ACC112 (cell line): ENCODE measurements around the gene RGS19.

Experiments
- H2AFZ ChIP-seq: fragments of 200-600 bp; sonication (generic); one replicate; pipeline ENCODE4 v1.6.0; 2017; ENCODE audit warnings: antibody characterized with exemption, low read length; ENCODE audit not compliant: unreplicated experiment
- H3K27ac ChIP-seq: fragments of 200-600 bp; sonication (generic); 2 replicates; pipeline ENCODE4 v1.5.1; 2014; ENCODE audit warnings: low read depth, mild to moderate bottlenecking, antibody characterized with exemption, low read length, moderate library complexity
- H3K27me3 ChIP-seq: fragments of 200-600 bp; sonication (generic); 2 replicates; pipeline ENCODE4 v1.6.1; 2014; ENCODE audit warnings: mild to moderate bottlenecking, antibody characterized with exemption, low read length, moderate library complexity, mixed read lengths; ENCODE audit not compliant: insufficient read depth
- H3K36me3 ChIP-seq: fragments of 200-600 bp; sonication (generic); 2 replicates; pipeline ENCODE4 v1.6.1; 2016; ENCODE audit warnings: mild to moderate bottlenecking, antibody characterized with exemption, low read length, moderate library complexity, mixed read lengths; ENCODE audit not compliant: insufficient read depth
- H3K4me1 ChIP-seq: fragments of 200-600 bp; sonication (generic); one replicate; pipeline ENCODE4 v1.6.1; 2016; ENCODE audit warnings: low read length, mixed read lengths; ENCODE audit not compliant: insufficient read depth, unreplicated experiment, control insufficient read depth
- H3K4me3 ChIP-seq: fragments of 200-600 bp; sonication (generic); 2 replicates; pipeline ENCODE4 v1.5.1; 2014; ENCODE audit warnings: mild to moderate bottlenecking, low read depth, low read length
- H3K79me2 ChIP-seq: fragments of 200-600 bp; sonication (generic); one replicate; pipeline ENCODE4 v1.6.0; 2016; ENCODE audit warnings: low read length; ENCODE audit not compliant: control insufficient read depth, unreplicated experiment, insufficient read depth

RGS19 gene

GRCh38 chr20:64114356-64114971 lies 35.1 kb upstream of the RGS19 start:
- Histone ChIP-seq H3K4me3 (no peak overlapping the region), H2AFZ (no peak overlapping the region), H3K4me1 (no peaks in the 10 kb centered on the region), H3K79me2 (no peaks in the 10 kb centered on the region), H3K27ac (no peak overlapping the region), H3K27me3 (no peaks in the 10 kb centered on the region), H3K36me3 (no peaks in the 10 kb centered on the region)

- Histone ChIP-seq H2AFZ (no peak overlapping the region), H3K4me3 (no peak overlapping the region), H3K79me2 (no peaks in the 10 kb centered on the region), H3K4me1 (no peaks in the 10 kb centered on the region), H3K36me3 (no peaks in the 10 kb centered on the region), H3K27me3 (no peaks in the 10 kb centered on the region), H3K27ac (no peak overlapping the region)
Observed at GRCh38 chr20:64113796-64114355, 34.6 kb upstream of the RGS19 start.

- no peaks in the 10 kb centered on the region for H3K4me1 ChIP-seq
Observed at GRCh38 chr20:64113444-64113775, 34.1 kb upstream of the RGS19 start.

GRCh38 chr20:64112691-64113443 lies 33.5 kb upstream of the RGS19 start:
- H3K27ac ChIP-seq, result no peak overlapping the region
- no peak overlapping the region for H2AFZ ChIP-seq
- H3K4me3 ChIP-seq, result no peak overlapping the region
- H3K79me2 ChIP-seq, result no peaks in the 10 kb centered on the region
- no peaks in the 10 kb centered on the region for H3K4me1 ChIP-seq
- H3K27me3 ChIP-seq, result no peaks in the 10 kb centered on the region
- no peaks in the 10 kb centered on the region for H3K36me3 ChIP-seq

More at GRCh38 chr20:64113444-64113775, 34.1 kb upstream of the RGS19 start:
- no peaks in the 10 kb centered on the region for H3K36me3 ChIP-seq
- no peaks in the 10 kb centered on the region for H3K27me3 ChIP-seq
- no peak overlapping the region for H3K27ac ChIP-seq
- H3K4me3 ChIP-seq, result no peak overlapping the region
- no peaks in the 10 kb centered on the region for H3K79me2 ChIP-seq
- H2AFZ ChIP-seq, result no peak overlapping the region

GRCh38 chr20:64111841-64112641 lies 32.7 kb upstream of the RGS19 start:
- Histone ChIP-seq H3K4me3 (no peak overlapping the region), H3K27ac (no peak overlapping the region), H2AFZ (no peak overlapping the region), H3K36me3 (no peaks in the 10 kb centered on the region), H3K79me2 (no peaks in the 10 kb centered on the region), H3K27me3 (no peaks in the 10 kb centered on the region), H3K4me1 (no peaks in the 10 kb centered on the region)

GRCh38 chr20:64110411-64111068 lies 31.2 kb upstream of the RGS19 start:
- no peaks in the 10 kb centered on the region for H3K27me3 ChIP-seq
- no peak overlapping the region for H2AFZ ChIP-seq
- no peaks in the 10 kb centered on the region for H3K4me1 ChIP-seq
- H3K79me2 ChIP-seq, result no peaks in the 10 kb centered on the region
- H3K4me3 ChIP-seq, result no peak overlapping the region
- no peak overlapping the region for H3K27ac ChIP-seq
- H3K36me3 ChIP-seq, result no peaks in the 10 kb centered on the region

GRCh38 chr20:64109831-64110391 lies 30.6 kb upstream of the RGS19 start:
- H3K36me3 ChIP-seq, result no peaks in the 10 kb centered on the region
- no peaks in the 10 kb centered on the region for H3K79me2 ChIP-seq
- no peak overlapping the region for H3K4me3 ChIP-seq
- H2AFZ ChIP-seq, result no peak overlapping the region
- H3K4me1 ChIP-seq, result no peaks in the 10 kb centered on the region
- H3K27ac ChIP-seq, result no peak overlapping the region
- H3K27me3 ChIP-seq, result no peaks in the 10 kb centered on the region

GRCh38 chr20:64108731-64109681 lies 29.7 kb upstream of the RGS19 start:
- Histone ChIP-seq H3K79me2 (no peaks in the 10 kb centered on the region), H3K27me3 (peaks cover 2% of the 10 kb centered on the region), H3K27ac (no peak overlapping the region), H2AFZ (no peak overlapping the region), H3K4me3 (no peak overlapping the region), H3K36me3 (no peaks in the 10 kb centered on the region), H3K4me1 (no peaks in the 10 kb centered on the region)

- Histone ChIP-seq H3K4me1 (no peaks in the 10 kb centered on the region), H3K27ac (no peak overlapping the region), H3K27me3 (peaks cover 13% of the 10 kb centered on the region), H3K4me3 (no peak overlapping the region), H2AFZ (no peak overlapping the region), H3K79me2 (no peaks in the 10 kb centered on the region), H3K36me3 (no peaks in the 10 kb centered on the region)
Observed at GRCh38 chr20:64107736-64108457, 28.6 kb upstream of the RGS19 start.
